OCI-LY7 (cell line): ENCODE data around the gene POU4F1. TPM values are rescaled to one million over a fixed set of nuclear protein-coding genes. Genes with fewer than 3 reads are reported as not detected.
A peak's percentile ranks its signal among the peaks of the same experiment; 100 is the strongest.

Experiments used
- BruUV-seq: library from RNA; stranded (reverse); fragments of 400-500 nt; replicated peaks from 2 replicates; lab custom pipeline; 2021; lab: Mats Ljungman, UMichigan
- CTCF ChIA-PET: fragments of 300-600 bp; sonication (Branson Sonifier 250); formaldehyde crosslinking; loops from one replicate; lab custom pipeline; 2022; ENCODE audit warnings: antibody characterized with exemption; ENCODE audit not compliant: unreplicated experiment; lab: Charles Lee
- POLR2A ChIA-PET: fragments of 300-600 bp; sonication (Branson Sonifier 250); formaldehyde crosslinking; loops from one replicate; lab custom pipeline; 2022; ENCODE audit warnings: antibody characterized with exemption; lab: Charles Lee
- DNase-seq: peaks from one replicate; pipeline ENCODE4 v3.0.0-alpha.2; 2015; ENCODE audit warnings: low spot score
- H2AFZ ChIP-seq: fragments of 200-600 bp; sonication (generic), shearing (Covaris generic); 2 replicates; pipeline ENCODE4 v1.6.1; 2014; ENCODE audit warnings: mild to moderate bottlenecking, antibody characterized with exemption, low read length, moderate library complexity
- H3K27ac ChIP-seq: fragments of 200-600 bp; sonication (generic); 2 replicates; pipeline ENCODE4 v1.5.1; 2014; ENCODE audit warnings: mixed run types, low read depth, mild to moderate bottlenecking, moderate library complexity, low read length, inconsistent platforms; ENCODE audit not compliant: poor library complexity, severe bottlenecking
- H3K36me3 ChIP-seq: fragments of 200-600 bp; sonication (generic); 2 replicates; pipeline ENCODE4 v1.6.1; 2014; ENCODE audit warnings: mild to moderate bottlenecking, antibody characterized with exemption, low read length, moderate library complexity, mixed read lengths; ENCODE audit not compliant: insufficient read depth
- H3K4me1 ChIP-seq: fragments of 200-600 bp; sonication (generic); 2 replicates; pipeline ENCODE4 v1.5.1; 2014; ENCODE audit warnings: mild to moderate bottlenecking, low read length; ENCODE audit not compliant: insufficient read depth, poor library complexity, severe bottlenecking
- H3K4me2 ChIP-seq: fragments of 200-600 bp; sonication (generic); 2 replicates; pipeline ENCODE4 v1.6.1; 2014; ENCODE audit warnings: mild to moderate bottlenecking, low read length
- H3K4me3 ChIP-seq: fragments of 200-600 bp; sonication (generic); 2 replicates; pipeline ENCODE4 v1.5.1; 2014; ENCODE audit warnings: mild to moderate bottlenecking, low read depth, low read length; ENCODE audit not compliant: poor library complexity, severe bottlenecking
- H3K79me2 ChIP-seq: fragments of 200-600 bp; sonication (generic); 2 replicates; pipeline ENCODE4 v1.6.1; 2016; ENCODE audit warnings: low read depth, mild to moderate bottlenecking, low read length, moderate library complexity, mixed read lengths; ENCODE audit not compliant: insufficient read depth
- H3K9me2 ChIP-seq: fragments of 200-600 bp; sonication (generic); 2 replicates; pipeline ENCODE4 v1.6.1; 2016; ENCODE audit warnings: mild to moderate bottlenecking, low read length, mixed read lengths; ENCODE audit not compliant: insufficient read depth
- H3K9me3 ChIP-seq: fragments of 200-600 bp; sonication (generic); 2 replicates; pipeline ENCODE4 v1.6.1; 2014; ENCODE audit warnings: mild to moderate bottlenecking, mixed run types, low read length, mixed read lengths
- H4K20me1 ChIP-seq: fragments of 200-600 bp; sonication (generic); 2 replicates; pipeline ENCODE4 v1.6.1; 2014; ENCODE audit warnings: mild to moderate bottlenecking, antibody characterized with exemption, low read length, moderate library complexity, mixed read lengths; ENCODE audit not compliant: insufficient read depth
- EZH2phosphoT487 ChIP-seq: fragments of 200-600 bp; sonication (generic); IDR thresholded peaks from 2 replicates; pipeline ENCODE4 v1.6.1; 2018; ENCODE audit warnings: low read depth, borderline replicate concordance, mild to moderate bottlenecking, mixed run types, antibody characterized with exemption, low read length, moderate library complexity, mixed read lengths
- intact Hi-C: fragments of 100-400 bp; cut with micrococcal nuclease; formaldehyde crosslinking; loops from one replicate; pipeline ENCODE4 v1.10.0; 2022; ENCODE audit not compliant: unreplicated experiment
- total RNA-seq, 2 experiments: library from RNA; depleted of rRNA in 1 of 2; stranded (reverse); fragments of >200 nt in 1 of 2; shearing (Covaris generic) in 1 of 2; gene quantifications; 2 replicates each; pipeline ENCODE4 v1.2.3, GENCODE V29; 2014 to 2022
- TF ChIP-seq, protein P1 (sequence below): fragments of 200-600 bp; sonication (generic); conservative IDR thresholded peaks from 2 replicates; pipeline ENCODE4 v1.5.1; 2014; ENCODE audit warnings: mild to moderate bottlenecking, antibody characterized with exemption, low read length, moderate library complexity, mixed read lengths

Gene POU4F1
- total RNA-seq, 2 experiments from 2014 or later: 4.5 to 7.3 TPM

GRCh38 chr13:78598966-78599644 lies 4.2 kb downstream of the POU4F1 start:
- peaks cover 14% of the 10 kb centered on the region for H3K4me1 ChIP-seq
- H2AFZ ChIP-seq: no peak overlapping the region
- H3K9me2 ChIP-seq: no peaks in the 10 kb centered on the region
- DNase-seq: no peak
- no peaks in the 10 kb centered on the region for H3K36me3 ChIP-seq
- ChIA-PET POLR2A (interaction anchor here (0.6 kb wide), 1 partner anchor 24 kb away, joined by 3 read pairs; no protein-coding TSS in a partner anchor), CTCF (no interaction called here)
- no peak for TF ChIP-seq EZH2phosphoT487
- TF ChIP-seq, protein P1, sequence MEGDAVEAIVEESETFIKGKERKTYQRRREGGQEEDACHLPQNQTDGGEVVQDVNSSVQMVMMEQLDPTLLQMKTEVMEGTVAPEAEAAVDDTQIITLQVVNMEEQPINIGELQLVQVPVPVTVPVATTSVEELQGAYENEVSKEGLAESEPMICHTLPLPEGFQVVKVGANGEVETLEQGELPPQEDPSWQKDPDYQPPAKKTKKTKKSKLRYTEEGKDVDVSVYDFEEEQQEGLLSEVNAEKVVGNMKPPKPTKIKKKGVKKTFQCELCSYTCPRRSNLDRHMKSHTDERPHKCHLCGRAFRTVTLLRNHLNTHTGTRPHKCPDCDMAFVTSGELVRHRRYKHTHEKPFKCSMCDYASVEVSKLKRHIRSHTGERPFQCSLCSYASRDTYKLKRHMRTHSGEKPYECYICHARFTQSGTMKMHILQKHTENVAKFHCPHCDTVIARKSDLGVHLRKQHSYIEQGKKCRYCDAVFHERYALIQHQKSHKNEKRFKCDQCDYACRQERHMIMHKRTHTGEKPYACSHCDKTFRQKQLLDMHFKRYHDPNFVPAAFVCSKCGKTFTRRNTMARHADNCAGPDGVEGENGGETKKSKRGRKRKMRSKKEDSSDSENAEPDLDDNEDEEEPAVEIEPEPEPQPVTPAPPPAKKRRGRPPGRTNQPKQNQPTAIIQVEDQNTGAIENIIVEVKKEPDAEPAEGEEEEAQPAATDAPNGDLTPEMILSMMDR: no peak
- no peak overlapping the region for H3K27ac ChIP-seq
- no peaks in the 10 kb centered on the region for H3K9me3 ChIP-seq
- no peak overlapping the region for H3K4me3 ChIP-seq
- no peaks in the 10 kb centered on the region for H3K79me2 ChIP-seq
- intact Hi-C loops: no loop called here
- H3K4me2 ChIP-seq: no peak overlapping the region
- no peaks in the 10 kb centered on the region; the same call in 1 of the 2 replicates for H4K20me1 ChIP-seq
- TSS peak; percentile 64 for BruUV-seq

DNA sequence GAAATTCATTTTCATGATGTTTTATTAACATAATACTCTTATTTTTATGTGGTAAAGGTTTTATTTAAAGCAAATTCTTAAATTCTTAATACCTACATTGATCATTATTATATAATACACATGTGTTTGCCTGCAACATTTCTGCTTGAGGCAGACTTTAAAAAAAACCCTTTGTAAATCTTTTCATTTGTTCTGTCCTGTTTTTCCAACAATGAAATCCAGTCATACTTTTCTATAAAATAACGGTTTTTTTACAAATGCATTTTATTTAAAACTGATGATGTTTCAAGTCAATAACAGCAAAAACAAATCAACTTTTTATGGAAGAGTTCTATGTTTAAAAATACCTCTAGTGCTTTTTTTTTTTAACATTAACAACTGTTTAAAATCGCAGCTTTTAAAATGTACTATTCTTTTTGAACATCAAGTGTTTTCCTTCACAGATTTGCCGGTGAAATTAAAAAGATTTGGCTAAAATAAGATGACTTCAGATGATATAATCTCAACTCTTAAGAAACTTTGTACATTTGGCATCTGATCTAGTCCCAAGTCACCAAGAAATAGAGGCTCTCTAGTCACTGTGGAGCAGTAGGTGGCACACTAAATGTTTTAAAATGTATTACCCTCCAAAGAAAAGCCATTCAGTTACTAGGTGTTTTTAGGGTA lies 5.1 kb downstream of the POU4F1 start:
- Histone ChIP-seq H4K20me1 (no peaks in the 10 kb centered on the region; the same call in 1 of the 2 replicates), H3K4me1 (peaks cover 9% of the 10 kb centered on the region)

More for the DNA sequence above, 5.1 kb downstream of the POU4F1 start:
- H3K9me3 ChIP-seq: no peaks in the 10 kb centered on the region
- TF ChIP-seq, protein P1: no peak
- no peak for TF ChIP-seq EZH2phosphoT487
- intact Hi-C loops: no loop called here
- no peak overlapping the region for H3K4me3 ChIP-seq
- ChIA-PET CTCF (no interaction called here), POLR2A (no interaction called here)
- no peak overlapping the region for H2AFZ ChIP-seq
- no TSS peak for BruUV-seq
- no peaks in the 10 kb centered on the region for H3K79me2 ChIP-seq
- no peak overlapping the region for H3K4me2 ChIP-seq
- H3K36me3 ChIP-seq: no peaks in the 10 kb centered on the region
- no peak for DNase-seq
- no peak overlapping the region for H3K27ac ChIP-seq
- H3K9me2 ChIP-seq: no peaks in the 10 kb centered on the region
